ENCODE data around the gene ZNF490. TPM values are rescaled to one million over a fixed set of nuclear protein-coding genes. Genes with fewer than 3 reads are reported as not detected.

The ZNF490 gene
- total RNA-seq, 1 donor: 8.7 TPM

GRCh38 chr19:12597594-12597993 lies 13.0 kb downstream of the ZNF490 start:
- TF ChIP-seq CTCF (IDR thresholded peaks at IDR 0.05; ENCODE audit: insufficient read depth, low read length): no peak
- no peak for DNase-seq (ENCODE audit: low read depth)
- no peak overlapping the region for H3K4me3 ChIP-seq (ENCODE audit: low read depth, low read length)

- no peak for TF ChIP-seq CTCF (IDR thresholded peaks at IDR 0.05; ENCODE audit: insufficient read depth, low read length)
- no peak for DNase-seq (ENCODE audit: low read depth)
These were observed 13.6 kb downstream of the ZNF490 start for GRCh38 chr19:12596927-12597548.

GRCh38 chr19:12596485-12596884 lies 14.1 kb downstream of the ZNF490 start:
- H3K4me3 ChIP-seq (ENCODE audit: low read depth, low read length): no peak overlapping the region
- DNase-seq (ENCODE audit: low read depth): no peak
- no peak for TF ChIP-seq CTCF (IDR thresholded peaks at IDR 0.05; ENCODE audit: insufficient read depth, low read length)

More at GRCh38 chr19:12596927-12597548, 13.6 kb downstream of the ZNF490 start:
- no peak overlapping the region for H3K4me3 ChIP-seq (ENCODE audit: low read depth, low read length)

- H3K4me3 ChIP-seq (ENCODE audit: low read depth, low read length): no peak overlapping the region
These were observed 29.5 kb downstream of the ZNF490 start for GRCh38 chr19:12581100-12581499.

GRCh38 chr19:12580180-12580694 lies 30.4 kb downstream of the ZNF490 start:
- H3K4me3 ChIP-seq (ENCODE audit: low read depth, low read length): no peak overlapping the region
- DNase-seq (ENCODE audit: low read depth): no peak
- TF ChIP-seq CTCF (IDR thresholded peaks at IDR 0.05; ENCODE audit: insufficient read depth, low read length): no peak

More at GRCh38 chr19:12581100-12581499, 29.5 kb downstream of the ZNF490 start:
- no peak for DNase-seq (ENCODE audit: low read depth)
- no peak for TF ChIP-seq CTCF (IDR thresholded peaks at IDR 0.05; ENCODE audit: insufficient read depth, low read length)

GRCh38 chr19:12578641-12579040 lies 32.0 kb downstream of the ZNF490 start:
- no peak overlapping the region for H3K4me3 ChIP-seq (ENCODE audit: low read depth, low read length)
- DNase-seq (ENCODE audit: low read depth): no peak
- no peak for TF ChIP-seq CTCF (IDR thresholded peaks at IDR 0.05; ENCODE audit: insufficient read depth, low read length)

DNA sequence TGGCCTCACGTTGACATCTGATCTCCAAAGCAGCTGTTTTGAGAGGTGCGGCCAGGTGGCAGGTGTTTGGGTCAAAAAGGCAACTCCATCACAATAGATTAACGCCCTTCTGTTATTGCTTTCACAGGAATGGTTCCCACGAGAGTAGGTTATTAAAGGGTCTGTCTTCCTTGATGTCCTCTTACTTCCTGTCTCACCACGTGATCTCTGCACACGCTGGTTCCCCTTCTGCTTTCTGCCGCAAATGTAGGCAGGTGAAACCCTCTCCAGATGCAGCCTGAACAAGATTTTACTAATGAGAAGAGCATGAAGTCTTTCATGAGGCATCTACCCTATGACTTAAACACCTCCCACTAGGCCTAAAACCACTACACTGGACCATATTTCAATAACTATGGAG lies 36.6 kb downstream of the ZNF490 start:
- TF ChIP-seq CTCF (IDR thresholded peaks at IDR 0.05; ENCODE audit: insufficient read depth, low read length): no peak
- DNase-seq (ENCODE audit: low read depth): no peak
- no peak overlapping the region for H3K4me3 ChIP-seq (ENCODE audit: low read depth, low read length)
